Measurements from ENCODE around the gene COL23A1. TPM values are rescaled to one million over a fixed set of nuclear protein-coding genes. Genes with fewer than 3 reads are reported as not detected.
"Not testable (repeated sequence)": the region's sequence is repeated elsewhere in the genome, so short reads cannot be mapped to it uniquely, and the experiment has no call there.

Gene COL23A1
- total RNA-seq, 1 experiment from 2014 or later = not detected

DNA sequence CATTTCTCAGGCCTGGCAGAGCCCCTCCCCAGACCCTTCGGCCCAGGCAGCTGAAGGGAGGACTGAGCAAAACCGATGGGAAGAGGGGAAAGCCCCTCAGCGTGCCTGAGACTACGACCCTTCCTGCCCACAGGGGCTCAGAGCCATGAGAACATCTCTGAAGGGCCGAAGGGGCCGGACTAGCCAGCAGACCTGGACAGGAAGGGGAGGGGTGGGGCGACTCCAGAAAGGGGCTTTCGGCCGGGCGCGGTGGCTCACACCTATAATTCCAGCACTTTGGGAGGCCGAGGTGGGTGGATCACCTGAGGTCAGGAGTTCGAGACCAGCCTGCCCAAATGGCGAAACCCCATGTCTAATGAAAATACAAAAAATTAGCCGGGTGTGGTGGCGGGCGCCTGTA, 271.8 kb downstream of the COL23A1 start:
- no peak for DNase-seq
- Mint-ChIP-seq H3K36me3 (ENCODE audit: insufficient read depth, unreplicated experiment) (no peaks in the 10 kb centered on the region), H3K27ac (ENCODE audit: unreplicated experiment) (no peak overlapping the region), H3K4me1 (ENCODE audit: low read depth, unreplicated experiment) (no peaks in the 10 kb centered on the region), H3K27me3 (ENCODE audit: unreplicated experiment) (peaks cover 27% of the 10 kb centered on the region), H3K9me3 (ENCODE audit: low read depth, unreplicated experiment) (peaks cover 8% of the 10 kb centered on the region), H3K4me3 (ENCODE audit: low read depth, unreplicated experiment) (no peak overlapping the region)
- BruUV-seq (replicated peaks) = no TSS peak
- TF ChIP-seq, protein P1, sequence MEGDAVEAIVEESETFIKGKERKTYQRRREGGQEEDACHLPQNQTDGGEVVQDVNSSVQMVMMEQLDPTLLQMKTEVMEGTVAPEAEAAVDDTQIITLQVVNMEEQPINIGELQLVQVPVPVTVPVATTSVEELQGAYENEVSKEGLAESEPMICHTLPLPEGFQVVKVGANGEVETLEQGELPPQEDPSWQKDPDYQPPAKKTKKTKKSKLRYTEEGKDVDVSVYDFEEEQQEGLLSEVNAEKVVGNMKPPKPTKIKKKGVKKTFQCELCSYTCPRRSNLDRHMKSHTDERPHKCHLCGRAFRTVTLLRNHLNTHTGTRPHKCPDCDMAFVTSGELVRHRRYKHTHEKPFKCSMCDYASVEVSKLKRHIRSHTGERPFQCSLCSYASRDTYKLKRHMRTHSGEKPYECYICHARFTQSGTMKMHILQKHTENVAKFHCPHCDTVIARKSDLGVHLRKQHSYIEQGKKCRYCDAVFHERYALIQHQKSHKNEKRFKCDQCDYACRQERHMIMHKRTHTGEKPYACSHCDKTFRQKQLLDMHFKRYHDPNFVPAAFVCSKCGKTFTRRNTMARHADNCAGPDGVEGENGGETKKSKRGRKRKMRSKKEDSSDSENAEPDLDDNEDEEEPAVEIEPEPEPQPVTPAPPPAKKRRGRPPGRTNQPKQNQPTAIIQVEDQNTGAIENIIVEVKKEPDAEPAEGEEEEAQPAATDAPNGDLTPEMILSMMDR (IDR thresholded peaks at IDR 0.05; ENCODE audit: unreplicated experiment) = no peak
- intact Hi-C loops (cut with micrococcal nuclease; ENCODE audit: unreplicated experiment) = no loop called here
- CTCF ChIA-PET = interaction anchor here (1.0 kb wide), 1 partner anchor 8 kb away, joined by 3 read pairs; no protein-coding TSS in a partner anchor

DNA sequence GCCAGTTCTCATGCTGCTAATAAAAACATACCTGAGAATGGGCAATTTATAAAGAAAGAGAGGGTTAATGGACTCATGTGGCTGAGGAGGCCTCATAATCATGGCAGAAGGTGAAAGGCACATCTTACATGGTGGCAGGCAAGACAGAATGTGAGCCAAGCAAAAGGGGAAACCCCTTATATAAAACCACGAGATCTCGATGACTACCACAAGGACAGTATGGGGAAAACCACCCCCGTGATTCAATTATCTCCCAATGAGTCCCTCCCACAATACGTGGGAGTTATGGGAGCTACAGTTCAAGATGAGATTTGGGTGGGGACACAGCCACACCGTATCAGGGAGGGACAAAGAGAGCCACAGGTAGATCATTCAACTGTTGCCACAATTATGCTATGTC, 272.5 kb downstream of the COL23A1 start:
- BruUV-seq (replicated peaks); H3K4me1 Mint-ChIP-seq (ENCODE audit: low read depth, unreplicated experiment); H3K9me3 Mint-ChIP-seq (ENCODE audit: low read depth, unreplicated experiment); H3K27ac Mint-ChIP-seq (ENCODE audit: unreplicated experiment); H3K36me3 Mint-ChIP-seq (ENCODE audit: insufficient read depth, unreplicated experiment); H3K4me3 Mint-ChIP-seq (ENCODE audit: low read depth, unreplicated experiment); CTCF ChIA-PET; DNase-seq; intact Hi-C loops (cut with micrococcal nuclease; ENCODE audit: unreplicated experiment): not testable (repeated sequence)
- peaks cover 33% of the 10 kb centered on the region for H3K27me3 Mint-ChIP-seq (ENCODE audit: unreplicated experiment)

DNA sequence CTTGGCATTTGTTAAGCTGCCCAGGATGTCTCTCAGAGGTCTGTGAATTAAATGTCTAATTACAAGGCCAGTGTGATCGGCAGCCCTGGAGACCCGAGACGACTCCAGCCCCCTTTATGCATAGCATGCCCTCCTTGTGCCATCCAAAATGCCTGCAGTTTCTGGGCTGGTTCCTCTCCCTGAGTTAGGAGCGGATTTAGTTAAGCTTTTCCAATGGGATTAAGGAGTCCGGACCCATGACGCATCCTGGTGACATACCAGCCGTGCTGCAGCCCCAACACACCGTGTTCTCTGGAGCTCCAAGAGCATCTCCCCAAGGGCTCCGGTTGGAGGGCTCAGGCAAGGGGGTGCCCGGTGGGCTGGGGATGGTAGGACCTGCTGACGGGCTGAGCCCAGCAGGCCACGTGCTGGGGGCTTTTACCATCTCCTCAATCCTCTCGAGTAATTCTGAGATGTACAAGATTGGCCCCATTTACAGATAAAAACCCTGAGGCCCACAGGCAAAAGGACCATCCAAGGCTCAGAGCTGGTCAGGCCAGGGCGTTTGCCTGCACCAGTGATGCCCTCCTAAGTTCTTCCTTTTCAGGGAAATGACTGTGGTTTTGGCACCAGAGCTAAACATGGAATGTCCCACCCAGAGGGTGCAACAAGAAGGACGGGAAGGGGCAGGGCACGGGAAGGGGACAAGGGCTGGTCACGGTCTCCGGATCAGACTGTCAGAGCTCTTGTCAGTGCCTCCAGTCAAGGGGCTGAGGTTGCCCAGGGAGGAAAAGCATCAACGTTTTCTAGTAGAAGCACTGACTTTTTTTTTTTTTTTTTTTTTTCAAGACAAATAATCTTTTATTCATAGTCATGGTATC, 275.0 kb downstream of the COL23A1 start:
- BruUV-seq (replicated peaks) = no TSS peak
- CTCF ChIA-PET = interaction anchor here (0.7 kb wide), 2 partner anchors 13 to 994 kb away, joined by 3 to 9 read pairs; no protein-coding TSS in a partner anchor
- TF ChIP-seq, protein P1 (IDR thresholded peaks at IDR 0.05; ENCODE audit: unreplicated experiment) = no peak

DNA sequence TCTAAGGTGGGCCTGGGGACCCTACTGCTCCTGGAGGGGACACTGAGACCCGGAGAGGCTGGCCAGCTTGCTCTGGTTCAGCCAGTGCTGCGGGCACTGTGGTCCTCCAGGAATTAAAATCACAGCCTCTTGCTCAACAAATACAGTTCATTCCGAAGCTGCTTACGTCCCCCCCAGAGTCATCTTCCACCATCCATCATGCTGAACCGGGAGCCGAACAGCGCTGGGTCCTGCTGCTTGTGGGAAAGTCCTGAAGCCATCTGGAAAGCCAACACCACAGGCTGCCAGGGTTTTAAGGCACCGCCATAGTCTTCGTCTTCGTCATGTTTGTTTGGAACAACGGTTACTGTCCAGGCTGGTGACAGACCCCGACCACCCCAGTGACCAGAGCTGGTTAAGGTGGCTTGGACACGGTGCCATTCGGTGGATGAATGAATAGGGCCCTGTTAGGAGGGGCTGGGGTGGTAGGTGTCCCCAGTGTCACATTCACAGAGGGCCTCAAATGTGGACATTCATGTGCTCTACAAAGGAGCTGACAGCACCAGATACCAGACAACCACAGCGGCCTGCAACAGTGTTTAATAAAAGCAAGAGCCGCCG, 276.0 kb downstream of the COL23A1 start:
- Mint-ChIP-seq H3K27me3 (ENCODE audit: unreplicated experiment) (peaks cover 40% of the 10 kb centered on the region), H3K36me3 (ENCODE audit: insufficient read depth, unreplicated experiment) (no peaks in the 10 kb centered on the region), H3K9me3 (ENCODE audit: low read depth, unreplicated experiment) (peaks cover 8% of the 10 kb centered on the region), H3K27ac (ENCODE audit: unreplicated experiment) (no peak overlapping the region), H3K4me3 (ENCODE audit: low read depth, unreplicated experiment) (no peak overlapping the region), H3K4me1 (ENCODE audit: low read depth, unreplicated experiment) (no peaks in the 10 kb centered on the region)
- no TSS peak for BruUV-seq (replicated peaks)
- no peak for DNase-seq
- CTCF ChIA-PET = no interaction called here
- TF ChIP-seq, protein P1 (IDR thresholded peaks at IDR 0.05; ENCODE audit: unreplicated experiment) = no peak
- intact Hi-C loops (cut with micrococcal nuclease; ENCODE audit: unreplicated experiment) = no loop called here

More for the DNA sequence above, 275.0 kb downstream of the COL23A1 start:
- peaks cover 11% of the 10 kb centered on the region for H3K9me3 Mint-ChIP-seq (ENCODE audit: low read depth, unreplicated experiment)
- no peak overlapping the region for H3K27ac Mint-ChIP-seq (ENCODE audit: unreplicated experiment)
- H3K4me3 Mint-ChIP-seq (ENCODE audit: low read depth, unreplicated experiment) = no peak overlapping the region
- DNase-seq = no peak
- intact Hi-C loops (cut with micrococcal nuclease; ENCODE audit: unreplicated experiment) = no loop called here
- peaks cover 40% of the 10 kb centered on the region for H3K27me3 Mint-ChIP-seq (ENCODE audit: unreplicated experiment)
- H3K36me3 Mint-ChIP-seq (ENCODE audit: insufficient read depth, unreplicated experiment) = no peaks in the 10 kb centered on the region
- H3K4me1 Mint-ChIP-seq (ENCODE audit: low read depth, unreplicated experiment) = no peaks in the 10 kb centered on the region
